ENCODE measurements around the gene RHAG.

Gene RHAG

DNA sequence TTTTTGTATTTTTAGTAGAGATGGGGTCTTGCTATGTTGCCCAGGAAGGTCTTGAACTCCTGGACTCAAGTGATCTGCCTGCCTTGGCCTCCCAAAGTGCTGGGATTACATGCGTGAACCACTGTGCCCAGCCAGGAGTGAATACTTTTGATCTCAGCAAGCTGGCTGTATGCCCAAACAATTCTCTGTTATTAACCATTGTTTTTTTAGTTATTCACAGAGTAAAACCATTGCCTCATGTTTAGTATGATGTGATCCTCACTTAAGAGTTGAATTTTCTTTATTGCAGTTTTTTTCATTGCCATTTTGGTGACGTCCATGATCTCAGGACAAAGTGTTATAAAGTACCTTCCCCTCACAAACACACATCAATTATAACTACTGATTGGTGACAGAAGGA is 71.4 kb downstream of the RHAG start:
- CTCF ChIA-PET: interaction anchor here (0.9 to 1.2 kb wide), 4 partner anchors 31 to 42 kb away, joined by 3 to 7 read pairs (median 3); no protein-coding TSS in a partner anchor
- no peak for TF ChIP-seq ZNF10 (tag by site-specific recombination; IDR thresholded peaks at IDR 0.05)
- no peak for TF ChIP-seq ZNF768 (tag by site-specific recombination; IDR thresholded peaks at IDR 0.05)
- TF ChIP-seq ZNF629 (tag by site-specific recombination; IDR thresholded peaks at IDR 0.05): no peak
- TF ChIP-seq OSR2 (tag by site-specific recombination; IDR thresholded peaks at IDR 0.05): no peak
- TF ChIP-seq ZNF155 (tag by site-specific recombination; IDR thresholded peaks at IDR 0.05): no peak
- no peak for TF ChIP-seq ZNF239 (tag by site-specific recombination; IDR thresholded peaks at IDR 0.05)
- TF ChIP-seq, protein P1, sequence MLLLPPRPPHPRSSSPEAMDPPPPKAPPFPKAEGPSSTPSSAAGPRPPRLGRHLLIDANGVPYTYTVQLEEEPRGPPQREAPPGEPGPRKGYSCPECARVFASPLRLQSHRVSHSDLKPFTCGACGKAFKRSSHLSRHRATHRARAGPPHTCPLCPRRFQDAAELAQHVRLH (tag by site-specific recombination; IDR thresholded peaks at IDR 0.05): no peak
- TF ChIP-seq ZNF776 (tag by site-specific recombination; IDR thresholded peaks at IDR 0.05; ENCODE audit: borderline replicate concordance): no peak
- no peak for TF ChIP-seq GLI4 (tag by site-specific recombination; IDR thresholded peaks at IDR 0.05)
- TF ChIP-seq ZNF747 (tag by site-specific recombination; IDR thresholded peaks at IDR 0.05): no peak
- TF ChIP-seq GLIS1 (tag by site-specific recombination; IDR thresholded peaks at IDR 0.05): no peak
- TF ChIP-seq ZNF664 (tag by site-specific recombination; IDR thresholded peaks at IDR 0.05): no peak
- H3K36me3 ChIP-seq (ENCODE audit: control insufficient read depth in 2 of 2, insufficient read depth in 1 of 2, low read length in 2 of 2): peaks cover 0 to 3% of the 10 kb centered on the region in 2 experiments; a peak in 1 of 3 replicates
- H3K9me3 ChIP-seq (ENCODE audit: control insufficient read depth, insufficient read depth, low read depth, low read length): no peaks in the 10 kb centered on the region
- H3K4me3 ChIP-seq (ENCODE audit: low read depth, low read length): no peak overlapping the region
- POLR2A ChIA-PET: no interaction called here
- peaks cover 8% of the 10 kb centered on the region for H3K4me1 ChIP-seq (ENCODE audit: control insufficient read depth, insufficient read depth, low read length)
- no peak overlapping the region for H3K27ac ChIP-seq (ENCODE audit: extremely low read depth, low read depth, low read length)

DNA sequence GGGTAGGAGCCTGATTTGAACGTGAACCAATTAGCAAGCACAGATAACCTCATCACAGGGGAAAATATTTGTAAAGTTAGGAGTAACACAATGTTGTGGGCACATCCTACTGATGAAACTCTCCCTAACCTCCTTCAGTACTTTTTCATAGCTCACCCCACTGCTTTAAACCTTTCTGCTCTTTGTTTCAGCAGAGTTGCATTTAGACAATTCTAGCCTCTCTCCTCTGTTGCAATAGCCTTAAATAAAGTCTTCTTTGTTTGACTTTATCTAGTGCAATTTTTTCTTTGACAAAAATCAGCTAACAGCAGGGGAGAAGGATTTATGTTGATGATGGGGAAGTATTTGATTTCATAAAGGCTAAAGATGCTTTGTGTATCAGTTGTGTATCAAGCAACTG is 72.1 kb downstream of the RHAG start:
- Histone ChIP-seq H3K36me3 (ENCODE audit: control insufficient read depth in 2 of 2, insufficient read depth in 1 of 2, low read length in 2 of 2) (peaks cover 1 to 3% of the 10 kb centered on the region in 2 experiments; a peak in 2 of 3 replicates), H3K27ac (ENCODE audit: extremely low read depth, low read depth, low read length) (no peak overlapping the region), H3K9me3 (ENCODE audit: control insufficient read depth, insufficient read depth, low read depth, low read length) (no peaks in the 10 kb centered on the region), H3K4me1 (ENCODE audit: control insufficient read depth, insufficient read depth, low read length) (peaks cover 1% of the 10 kb centered on the region), H3K4me3 (ENCODE audit: low read depth, low read length) (no peak overlapping the region)
- TF ChIP-seq ZNF169 (tag by site-specific recombination; IDR thresholded peaks at IDR 0.05): peak; percentile 93
- no peak for TF ChIP-seq SP2 (tag by site-specific recombination; IDR thresholded peaks at IDR 0.05)
- CTCF ChIA-PET: interaction anchor here (0.5 to 1.3 kb wide), 4 partner anchors 32 to 112 kb away, joined by 3 to 8 read pairs (median 3); no protein-coding TSS in a partner anchor
- POLR2A ChIA-PET: no interaction called here

DNA sequence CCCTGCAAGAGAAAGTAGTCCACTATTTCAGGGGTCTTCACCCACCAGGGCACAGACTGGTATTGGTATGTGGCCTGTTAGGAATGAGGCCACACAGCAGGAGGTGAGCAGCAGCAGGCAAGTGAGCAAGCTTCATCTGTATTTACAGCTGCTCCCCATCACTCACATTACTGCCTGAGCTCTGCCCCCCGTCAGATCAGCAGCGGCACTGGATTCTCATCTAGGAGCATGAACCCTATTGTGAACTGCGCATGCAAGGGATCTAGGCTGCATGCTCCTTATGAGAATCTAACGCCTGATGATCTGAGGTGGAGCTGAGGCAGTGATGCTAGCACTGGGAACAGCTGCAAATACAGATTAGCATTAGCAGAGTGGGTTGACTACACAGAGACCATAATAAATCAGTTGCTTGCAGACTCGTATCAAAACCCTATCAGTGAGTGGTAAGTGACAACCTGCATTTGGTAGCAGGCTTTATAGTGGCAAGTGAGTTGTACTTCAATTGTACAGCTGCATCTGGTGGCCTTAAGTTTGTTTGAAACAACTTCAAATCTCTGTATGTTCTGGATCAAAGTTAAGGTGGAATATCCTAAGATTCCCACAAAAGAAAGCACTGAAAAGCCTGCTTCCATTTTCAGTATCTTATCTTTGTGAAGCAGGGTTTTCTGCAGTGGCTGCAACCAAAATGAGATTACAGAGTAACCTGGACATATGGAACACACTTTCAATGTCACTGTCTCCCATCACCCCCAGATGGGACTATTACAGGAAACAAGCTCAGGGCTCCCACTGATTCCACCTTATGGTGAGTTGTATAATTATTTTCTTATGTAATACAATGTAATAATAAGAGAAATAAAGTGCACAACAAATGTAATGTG is 73.4 kb downstream of the RHAG start:
- POLR2A ChIA-PET: no interaction called here
- peaks cover 3 to 5% of the 10 kb centered on the region in 2 experiments; a peak in 2 of 3 replicates for H3K36me3 ChIP-seq (ENCODE audit: control insufficient read depth in 2 of 2, insufficient read depth in 1 of 2, low read length in 2 of 2)
- H3K4me1 ChIP-seq (ENCODE audit: control insufficient read depth, insufficient read depth, low read length): no peaks in the 10 kb centered on the region
- H3K27ac ChIP-seq (ENCODE audit: extremely low read depth, low read depth, low read length): no peak overlapping the region
- CTCF ChIA-PET: interaction anchor here (0.7 to 2.3 kb wide), 7 partner anchors 9 to 60 kb away, joined by 3 to 8 read pairs (median 3); partner anchors contain the start of gene C6orf141
- no peak overlapping the region for H3K4me3 ChIP-seq (ENCODE audit: low read depth, low read length)
- H3K9me3 ChIP-seq (ENCODE audit: control insufficient read depth, insufficient read depth, low read depth, low read length): no peaks in the 10 kb centered on the region
- TF ChIP-seq IKZF3 (tag by site-specific recombination; IDR thresholded peaks at IDR 0.05) (no peak), FEZF1 (tag by site-specific recombination; IDR thresholded peaks at IDR 0.05) (0 out of 2 replicates have a peak, but pooled peaks have one; percentile 10)

DNA sequence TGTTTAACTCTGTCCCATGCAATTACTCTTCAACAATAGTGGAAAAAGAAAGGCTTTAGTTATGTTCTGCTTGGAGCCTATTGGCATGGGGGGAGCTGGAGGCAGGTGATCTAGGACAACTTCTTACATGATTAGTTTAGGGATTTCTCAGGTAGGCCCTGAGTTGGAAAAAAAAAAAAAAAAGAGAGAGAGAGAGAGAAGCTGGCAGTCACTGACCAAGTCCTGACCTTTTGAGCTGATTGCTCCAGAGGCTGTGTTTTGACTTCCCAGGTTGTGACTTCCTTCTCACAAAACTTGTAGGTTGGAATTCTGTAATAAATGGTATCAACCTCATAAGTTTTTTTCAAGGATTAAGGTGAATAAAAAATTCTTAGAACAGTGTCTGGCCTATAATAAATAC is 78.4 kb downstream of the RHAG start:
- no peak overlapping the region for H3K4me3 ChIP-seq (ENCODE audit: low read depth, low read length)
- ChIA-PET POLR2A (interaction anchor here (0.7 to 2.1 kb wide), 3 partner anchors 8 to 33 kb away, joined by 3 to 7 read pairs (median 3); partner anchors contain the start of gene C6orf141), CTCF (interaction anchor here (0.6 to 2.6 kb wide), 2 partner anchors 26 to 222 kb away, joined by 3 to 7 read pairs; no protein-coding TSS in a partner anchor)
- 0 out of 2 replicates have a peak, but pooled peaks cover 3% of the 10 kb centered on the region for H3K4me1 ChIP-seq (ENCODE audit: control insufficient read depth, insufficient read depth, low read length)
- H3K36me3 ChIP-seq (ENCODE audit: control insufficient read depth in 2 of 2, insufficient read depth in 1 of 2, low read length in 2 of 2): peaks cover 5 to 8% of the 10 kb centered on the region in 2 experiments; a peak in 2 of 3 replicates
- no peaks in the 10 kb centered on the region for H3K9me3 ChIP-seq (ENCODE audit: control insufficient read depth, insufficient read depth, low read depth, low read length)
- H3K27ac ChIP-seq (ENCODE audit: extremely low read depth, low read depth, low read length): no peak overlapping the region
- TF ChIP-seq ZNF404 (tag by site-specific recombination; IDR thresholded peaks at IDR 0.05) (no peak), ZNF214 (tag by site-specific recombination; IDR thresholded peaks at IDR 0.05; ENCODE audit: borderline replicate concordance) (no peak), ZNF530 (tag by site-specific recombination; IDR thresholded peaks at IDR 0.05; ENCODE audit: low read depth) (no peak), KLF16 (tag by site-specific recombination; IDR thresholded peaks at IDR 0.05) (no peak), ZNF140 (tag by site-specific recombination; IDR thresholded peaks at IDR 0.05) (no peak), ZNF341 (tag by site-specific recombination; IDR thresholded peaks at IDR 0.05; ENCODE audit: low read depth) (no peak)
- TF ChIP-seq, protein P2, sequence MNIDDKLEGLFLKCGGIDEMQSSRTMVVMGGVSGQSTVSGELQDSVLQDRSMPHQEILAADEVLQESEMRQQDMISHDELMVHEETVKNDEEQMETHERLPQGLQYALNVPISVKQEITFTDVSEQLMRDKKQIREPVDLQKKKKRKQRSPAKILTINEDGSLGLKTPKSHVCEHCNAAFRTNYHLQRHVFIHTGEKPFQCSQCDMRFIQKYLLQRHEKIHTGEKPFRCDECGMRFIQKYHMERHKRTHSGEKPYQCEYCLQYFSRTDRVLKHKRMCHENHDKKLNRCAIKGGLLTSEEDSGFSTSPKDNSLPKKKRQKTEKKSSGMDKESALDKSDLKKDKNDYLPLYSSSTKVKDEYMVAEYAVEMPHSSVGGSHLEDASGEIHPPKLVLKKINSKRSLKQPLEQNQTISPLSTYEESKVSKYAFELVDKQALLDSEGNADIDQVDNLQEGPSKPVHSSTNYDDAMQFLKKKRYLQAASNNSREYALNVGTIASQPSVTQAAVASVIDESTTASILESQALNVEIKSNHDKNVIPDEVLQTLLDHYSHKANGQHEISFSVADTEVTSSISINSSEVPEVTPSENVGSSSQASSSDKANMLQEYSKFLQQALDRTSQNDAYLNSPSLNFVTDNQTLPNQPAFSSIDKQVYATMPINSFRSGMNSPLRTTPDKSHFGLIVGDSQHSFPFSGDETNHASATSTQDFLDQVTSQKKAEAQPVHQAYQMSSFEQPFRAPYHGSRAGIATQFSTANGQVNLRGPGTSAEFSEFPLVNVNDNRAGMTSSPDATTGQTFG (tag by site-specific recombination; IDR thresholded peaks at IDR 0.05; ENCODE audit: borderline replicate concordance): no peak
- TF ChIP-seq, protein P3, sequence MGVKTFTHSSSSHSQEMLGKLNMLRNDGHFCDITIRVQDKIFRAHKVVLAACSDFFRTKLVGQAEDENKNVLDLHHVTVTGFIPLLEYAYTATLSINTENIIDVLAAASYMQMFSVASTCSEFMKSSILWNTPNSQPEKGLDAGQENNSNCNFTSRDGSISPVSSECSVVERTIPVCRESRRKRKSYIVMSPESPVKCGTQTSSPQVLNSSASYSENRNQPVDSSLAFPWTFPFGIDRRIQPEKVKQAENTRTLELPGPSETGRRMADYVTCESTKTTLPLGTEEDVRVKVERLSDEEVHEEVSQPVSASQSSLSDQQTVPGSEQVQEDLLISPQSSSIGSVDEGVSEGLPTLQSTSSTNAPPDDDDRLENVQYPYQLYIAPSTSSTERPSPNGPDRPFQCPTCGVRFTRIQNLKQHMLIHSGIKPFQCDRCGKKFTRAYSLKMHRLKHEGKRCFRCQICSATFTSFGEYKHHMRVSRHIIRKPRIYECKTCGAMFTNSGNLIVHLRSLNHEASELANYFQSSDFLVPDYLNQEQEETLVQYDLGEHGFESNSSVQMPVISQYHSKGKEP (tag by site-specific recombination; IDR thresholded peaks at IDR 0.05): no peak

All from HEK293 (cell line).